GM21786 (cell line): ENCODE results near the gene ADAM15.

Experiments
- ATAC-seq: cut with Tn5 transposase; IDR thresholded peaks from one replicate; pipeline ENCODE4 v1.9.1; 2021; ENCODE audit not compliant: unreplicated experiment

ADAM15 gene

DNA sequence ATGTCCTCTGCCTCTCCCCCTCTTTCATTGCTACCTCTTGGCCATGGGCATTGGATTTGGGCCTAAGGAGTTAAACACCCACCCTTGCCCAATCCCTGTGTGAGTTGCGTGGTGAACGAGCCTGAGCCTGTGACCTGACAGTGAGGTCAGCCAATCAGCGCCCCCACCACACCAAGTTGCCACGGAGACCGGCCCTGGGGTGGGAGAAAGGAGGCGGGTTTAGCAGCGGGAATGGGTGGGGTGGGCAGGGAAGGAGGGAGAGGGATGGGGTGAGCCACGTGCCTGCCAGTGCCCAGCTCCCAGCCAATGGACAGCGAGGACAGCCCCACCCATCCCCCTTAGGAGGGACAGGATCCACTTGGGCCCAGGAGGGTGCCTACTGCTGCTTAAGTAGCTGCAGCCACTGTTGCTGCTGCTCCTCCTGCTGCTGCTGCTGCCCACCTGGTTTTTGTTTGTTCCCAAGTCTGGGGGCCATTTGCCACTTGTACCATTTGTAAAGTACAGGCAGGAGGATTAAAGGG, 39.0 kb upstream of the ADAM15 start:
- ATAC-seq = no peak

DNA sequence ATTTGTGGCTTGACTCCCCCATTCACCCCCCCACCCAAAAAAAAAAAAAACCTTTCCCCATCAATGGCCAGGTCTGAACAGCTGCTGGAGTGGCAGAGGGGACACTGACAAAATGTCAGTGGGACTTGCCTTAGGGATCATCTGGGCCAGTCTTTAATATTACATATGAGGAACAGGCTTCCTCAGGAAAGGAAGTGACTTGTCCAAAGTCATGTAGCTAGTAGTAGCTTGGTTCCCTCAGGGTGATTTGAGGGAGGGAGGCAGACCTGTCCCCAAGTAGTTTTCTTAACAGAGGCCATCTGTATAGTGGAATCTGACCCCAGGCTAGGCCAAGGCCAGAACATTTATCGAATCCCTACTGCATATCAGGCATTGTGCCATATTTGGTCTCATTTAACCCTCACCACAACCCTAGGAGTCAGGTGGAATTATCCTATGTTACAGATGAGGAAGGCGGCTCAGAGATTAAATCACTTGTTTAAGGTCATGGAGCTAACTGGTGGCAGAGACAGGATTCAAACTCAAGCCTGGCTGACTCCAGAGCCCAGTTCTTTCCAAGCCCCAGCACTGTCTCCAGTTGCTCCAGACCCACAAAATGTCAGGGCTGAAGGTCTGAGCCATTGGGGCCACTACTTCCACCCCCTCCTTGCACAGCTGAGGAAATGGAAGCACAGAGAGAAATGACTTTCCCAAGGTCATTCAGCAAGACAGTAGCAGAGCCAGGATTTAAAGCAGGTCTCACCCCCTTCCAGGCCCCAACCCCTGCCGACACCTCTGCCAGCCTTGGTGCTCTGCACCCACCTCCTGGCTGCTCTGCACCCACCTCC, 38.1 kb upstream of the ADAM15 start:
- no peak for ATAC-seq

GRCh38 chr1:155013632-155014031, 37.5 kb upstream of the ADAM15 start:
- no peak for ATAC-seq

DNA sequence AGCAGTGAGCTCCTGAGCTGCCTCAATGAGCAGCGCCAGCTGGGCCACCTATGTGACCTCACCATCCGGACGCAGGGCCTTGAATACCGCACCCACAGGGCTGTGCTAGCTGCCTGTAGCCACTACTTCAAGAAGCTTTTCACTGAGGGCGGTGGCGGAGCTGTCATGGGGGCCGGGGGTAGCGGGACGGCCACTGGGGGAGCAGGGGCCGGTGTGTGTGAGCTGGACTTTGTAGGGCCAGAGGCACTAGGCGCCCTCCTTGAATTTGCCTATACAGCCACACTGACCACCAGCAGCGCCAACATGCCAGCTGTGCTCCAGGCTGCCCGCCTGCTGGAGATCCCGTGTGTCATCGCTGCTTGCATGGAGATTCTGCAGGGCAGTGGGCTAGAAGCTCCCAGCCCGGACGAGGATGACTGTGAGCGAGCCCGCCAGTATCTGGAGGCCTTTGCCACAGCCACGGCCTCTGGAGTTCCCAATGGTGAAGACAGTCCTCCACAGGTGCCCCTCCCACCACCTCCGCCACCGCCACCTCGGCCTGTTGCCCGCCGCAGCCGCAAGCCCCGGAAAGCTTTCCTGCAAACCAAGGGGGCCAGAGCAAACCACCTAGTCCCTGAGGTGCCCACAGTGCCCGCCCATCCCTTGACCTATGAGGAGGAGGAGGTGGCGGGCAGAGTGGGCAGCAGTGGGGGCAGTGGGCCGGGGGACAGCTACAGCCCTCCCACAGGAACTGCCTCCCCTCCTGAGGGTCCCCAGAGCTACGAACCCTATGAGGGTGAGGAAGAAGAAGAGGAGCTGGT, 36.2 kb upstream of the ADAM15 start:
- no peak for ATAC-seq

DNA sequence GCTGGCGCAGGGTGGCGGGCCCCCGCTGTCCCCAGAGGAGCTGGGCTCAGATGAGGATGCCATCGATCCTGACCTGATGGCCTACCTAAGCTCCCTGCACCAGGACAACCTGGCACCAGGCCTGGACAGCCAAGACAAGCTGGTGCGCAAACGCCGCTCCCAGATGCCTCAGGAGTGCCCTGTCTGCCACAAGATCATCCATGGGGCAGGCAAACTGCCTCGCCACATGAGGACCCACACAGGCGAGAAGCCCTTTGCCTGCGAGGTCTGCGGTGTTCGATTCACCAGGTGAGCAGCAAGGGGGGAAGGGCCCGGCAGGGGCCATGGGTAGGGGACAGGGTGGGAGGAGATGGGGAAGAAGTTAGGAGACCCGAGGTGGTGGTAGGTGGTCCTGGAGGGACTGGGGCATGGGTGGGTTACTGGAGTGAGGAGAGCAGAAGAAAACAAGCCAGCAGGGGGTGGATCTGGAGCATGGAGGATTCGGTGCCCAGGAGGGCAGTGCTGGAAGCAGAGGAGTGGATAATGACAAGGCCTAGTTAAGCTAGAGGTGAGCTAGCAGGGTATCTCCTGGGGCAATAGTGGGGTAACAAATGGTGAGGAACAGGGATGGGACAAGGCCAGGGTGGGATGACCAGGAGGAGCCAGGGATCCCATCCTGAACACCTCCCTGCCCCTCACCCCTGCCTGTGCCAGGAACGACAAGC, 35.4 kb upstream of the ADAM15 start:
- ATAC-seq = no peak

DNA sequence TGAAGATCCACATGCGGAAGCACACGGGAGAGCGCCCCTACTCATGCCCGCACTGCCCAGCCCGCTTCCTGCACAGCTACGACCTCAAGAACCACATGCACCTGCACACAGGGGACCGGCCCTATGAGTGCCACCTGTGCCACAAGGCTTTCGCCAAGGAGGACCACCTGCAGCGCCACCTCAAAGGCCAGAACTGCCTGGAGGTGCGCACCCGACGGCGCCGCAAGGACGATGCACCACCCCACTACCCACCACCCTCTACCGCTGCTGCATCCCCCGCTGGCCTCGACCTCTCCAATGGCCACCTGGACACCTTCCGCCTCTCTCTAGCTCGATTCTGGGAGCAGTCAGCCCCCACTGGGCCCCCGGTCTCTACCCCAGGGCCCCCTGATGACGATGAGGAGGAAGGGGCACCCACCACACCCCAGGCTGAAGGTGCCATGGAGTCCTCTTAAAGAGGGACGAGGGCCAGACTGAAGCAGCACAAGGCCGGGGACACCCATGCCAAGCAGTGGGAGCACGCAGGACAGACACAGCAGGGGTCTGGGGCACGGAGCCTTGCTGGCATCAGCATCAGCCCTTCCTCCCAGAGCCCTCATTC, 34.8 kb upstream of the ADAM15 start:
- ATAC-seq = no peak

DNA sequence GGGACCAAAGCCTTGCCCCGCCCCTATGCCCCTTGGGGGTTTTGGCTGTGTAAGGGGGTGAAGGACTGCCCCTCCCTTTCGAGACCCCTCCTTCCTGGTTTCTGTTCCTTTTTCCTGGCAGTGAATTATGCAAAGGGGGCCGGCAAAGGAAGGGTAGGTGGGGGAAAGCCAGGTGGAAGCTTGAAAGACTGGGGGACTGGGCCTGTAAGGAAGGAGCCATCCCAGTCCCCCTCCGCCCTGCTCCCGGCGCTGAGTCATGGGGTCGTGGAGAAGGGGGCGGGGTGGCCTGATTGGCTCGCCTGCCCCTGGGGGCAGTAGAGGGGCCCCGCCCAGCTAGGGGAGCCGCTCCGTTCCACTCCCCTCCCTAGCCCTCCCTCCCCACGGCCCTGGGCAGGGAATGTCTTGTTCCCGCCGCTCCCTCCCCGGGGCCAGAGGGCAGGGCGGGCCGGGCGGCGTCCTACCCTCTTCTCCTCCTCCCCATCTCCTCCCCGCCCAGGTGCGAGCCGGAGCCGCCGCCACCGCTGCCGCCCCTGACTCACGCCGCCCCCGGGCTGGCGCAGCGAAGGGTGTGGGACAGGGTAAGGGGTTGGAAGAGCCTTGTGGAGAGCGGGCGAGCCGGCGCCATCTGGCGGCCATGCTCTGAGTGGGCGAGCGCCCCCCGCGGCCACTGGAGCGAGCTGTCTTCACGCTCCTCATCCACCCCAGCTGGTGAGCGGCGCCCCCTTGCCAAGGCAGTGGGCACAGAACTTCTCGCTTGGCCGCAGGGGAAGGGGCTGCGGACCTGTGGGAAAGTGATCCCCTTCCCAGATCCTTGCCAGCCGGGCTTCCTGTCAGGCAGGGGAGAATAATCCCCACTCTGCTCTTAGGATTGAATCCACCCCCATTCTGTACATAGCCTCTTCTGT, 33.8 kb upstream of the ADAM15 start:
- ATAC-seq = peak; percentile 67

- no peak for ATAC-seq
These were observed 33.2 kb upstream of the ADAM15 start for GRCh38 chr1:155017946-155018316.

GRCh38 chr1:155018617-155019348, 32.3 kb upstream of the ADAM15 start:
- ATAC-seq = no peak

GRCh38 chr1:155019377-155020245, 31.5 kb upstream of the ADAM15 start:
- ATAC-seq = no peak

- ATAC-seq = no peak
These were observed 28.8 kb upstream of the ADAM15 start for GRCh38 chr1:155022136-155022926.

- no peak for ATAC-seq
These were observed 28.2 kb upstream of the ADAM15 start for GRCh38 chr1:155022927-155023236.

GRCh38 chr1:155023627-155024026, 27.5 kb upstream of the ADAM15 start:
- ATAC-seq = no peak

GRCh38 chr1:155024315-155024714, 26.8 kb upstream of the ADAM15 start:
- no peak for ATAC-seq

GRCh38 chr1:155026154-155026553, 25.0 kb upstream of the ADAM15 start:
- no peak for ATAC-seq

DNA sequence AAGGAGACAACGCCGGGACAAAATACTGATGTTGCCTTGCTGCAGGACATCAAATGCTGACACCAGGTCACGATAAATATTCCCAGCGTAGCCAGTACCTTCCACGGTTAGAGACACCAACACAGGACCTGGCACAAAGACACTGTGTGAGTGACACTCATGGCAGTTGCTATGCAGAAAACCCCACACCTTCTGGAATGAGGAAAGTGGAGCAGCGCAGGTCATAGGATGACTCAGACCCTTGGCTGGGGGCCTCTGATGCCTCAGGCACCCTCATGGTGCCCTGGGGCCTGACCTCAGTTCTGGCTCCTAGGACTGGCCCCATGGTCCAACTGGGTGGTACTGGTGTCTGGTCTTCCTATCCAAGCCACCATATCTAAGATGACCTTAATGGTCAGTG, 24.5 kb upstream of the ADAM15 start:
- no peak for ATAC-seq

DNA sequence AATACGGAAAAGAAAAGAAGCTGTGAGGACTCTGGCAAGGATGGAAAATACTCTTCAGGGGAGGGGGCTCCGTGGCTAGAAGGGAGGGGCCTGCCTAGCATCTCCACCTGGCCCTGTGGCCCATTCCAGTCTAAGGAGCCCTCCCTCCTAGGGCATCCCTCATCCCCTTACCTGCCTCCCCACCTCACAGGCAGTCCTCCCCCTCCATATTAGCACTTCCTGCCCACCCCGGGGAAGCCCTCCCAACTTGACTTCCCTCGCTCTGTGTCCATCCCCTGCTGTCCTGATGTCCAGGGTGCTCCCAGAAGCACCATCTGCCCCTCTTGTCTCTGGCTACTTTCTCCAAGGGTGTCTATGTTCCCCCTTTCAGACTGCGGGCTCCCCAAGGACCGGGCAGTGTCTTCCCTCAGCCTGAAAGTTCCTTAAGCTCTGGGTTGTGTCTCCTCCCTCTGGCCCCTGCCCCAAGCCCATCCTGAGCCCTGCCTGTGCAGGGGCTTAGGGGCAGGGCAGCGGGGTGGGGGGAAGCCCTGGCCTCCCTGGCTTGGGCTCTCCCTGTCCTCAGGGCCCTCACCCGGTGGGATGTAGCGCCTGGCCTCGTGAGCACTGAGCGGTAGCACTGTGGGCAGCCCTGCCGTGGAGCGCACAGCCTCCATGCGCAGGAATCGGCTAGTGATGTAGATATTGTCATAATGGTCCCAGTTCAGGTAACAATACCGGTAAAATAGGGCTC, 21.4 kb upstream of the ADAM15 start:
- ATAC-seq = no peak
